HCT116 (cell line): ENCODE results near the gene BLACAT1. TPM values are rescaled to one million over a fixed set of nuclear protein-coding genes. Genes with fewer than 3 reads are reported as not detected.

Source experiments
- ATAC-seq: fragments of 200-7000 bp; cut with Tn5 transposase; 2 replicates; pipeline ENCODE4 v1.9.1; 2020; ENCODE audit warnings: mild to moderate bottlenecking, moderate library complexity
- BruUV-seq: library from RNA; stranded (reverse); fragments of 400-500 nt; replicated peaks from 2 replicates; lab custom pipeline; 2021; lab: Mats Ljungman, UMichigan
- CTCF ChIA-PET: fragments of 300-600 bp; sonication (Branson Sonifier 250); formaldehyde crosslinking; loops from one replicate; lab custom pipeline; 2021; ENCODE audit warnings: antibody characterized with exemption; lab: Charles Lee
- POLR2A ChIA-PET: fragments of 300-600, 350-600 bp; sonication (Branson Sonifier 250); formaldehyde crosslinking; loops from one replicate; lab custom pipeline; 2021; ENCODE audit warnings: antibody characterized with exemption; lab: Charles Lee
- RAD21 ChIA-PET, 2 experiments: fragments of 300-600 bp; sonication (Branson Sonifier 250); formaldehyde crosslinking; loops; one replicate each; lab custom pipeline; 2023; ENCODE audit warnings: low total read pairs in 2 of 2; ENCODE audit not compliant: uncharacterized antibody in 2 of 2, unreplicated experiment in 2 of 2, low non-redundant PET in 1 of 2; lab: Charles Lee
- DNase-seq: peaks from one replicate; pipeline ENCODE4 v3.0.0-alpha.2; 2010; ENCODE audit warnings: low read depth, low spot score
- H2AFZ ChIP-seq: fragments of 200-600 bp; shearing (Covaris generic), sonication (generic); 2 replicates; pipeline ENCODE4 v1.6.1; 2017; ENCODE audit warnings: low read depth, mixed run types, mixed read lengths, antibody characterized with exemption, low read length; ENCODE audit not compliant: poor library complexity, severe bottlenecking
- H3K27ac ChIP-seq: 2 replicates; pipeline ENCODE4 v1.5.1; 2012; ENCODE audit warnings: low read depth, low read length
- H3K27me3 ChIP-seq: fragments of 200-600 bp; sonication (generic); 2 replicates; pipeline ENCODE4 v1.6.1; 2016; ENCODE audit warnings: mixed run types, low read length, mixed read lengths; ENCODE audit not compliant: insufficient read depth
- H3K36me3 ChIP-seq, 2 experiments: fragments of 200-500 bp in 1 of 2; fragments of 200-600 bp in 1 of 2; sonication (Bioruptor generic) in 1 of 2; sonication (generic) in 1 of 2; 2 replicates each; pipeline versions ENCODE4 v1.5.1 to v1.6.1; 2014 to 2016; ENCODE audit warnings: low read length in 2 of 2, inconsistent platforms in 1 of 2, mixed read lengths in 1 of 2, mixed run types in 1 of 2; ENCODE audit not compliant: insufficient read depth in 2 of 2, control insufficient read depth in 1 of 2
- H3K4me1 ChIP-seq, 2 experiments: fragments of 200-600 bp in 1 of 2; sonication (generic) in 1 of 2; 2 replicates each; pipeline versions ENCODE4 v1.5.1 to v1.6.1; 2012 to 2017; ENCODE audit warnings: low read length in 2 of 2, inconsistent platforms in 1 of 2, mild to moderate bottlenecking in 1 of 2, mixed read lengths in 1 of 2, mixed run types in 1 of 2, moderate library complexity in 1 of 2; ENCODE audit not compliant: insufficient read depth in 2 of 2, control insufficient read depth in 1 of 2
- H3K4me2 ChIP-seq: fragments of 200-600 bp; sonication (generic); 2 replicates; pipeline ENCODE4 v1.6.1; 2017; ENCODE audit warnings: mixed run types, low read length, mixed read lengths
- H3K4me3 ChIP-seq, 2 experiments: fragments of 200-600 bp in 1 of 2; sonication (generic) in 1 of 2; replicated peaks in 1 of 2; 2 replicates each; pipeline ENCODE4 v1.5.1; 2011 to 2016; ENCODE audit warnings: low read length in 2 of 2, control low read depth in 1 of 2, low read depth in 1 of 2, mild to moderate bottlenecking in 1 of 2, mixed read lengths in 1 of 2, mixed run types in 1 of 2
- H3K79me2 ChIP-seq: fragments of 200-600 bp; sonication (generic); 2 replicates; pipeline ENCODE4 v1.6.1; 2017; ENCODE audit warnings: mild to moderate bottlenecking, mixed run types, low read length, moderate library complexity, mixed read lengths; ENCODE audit not compliant: insufficient read depth
- H3K9ac ChIP-seq: fragments of 200-600 bp; sonication (generic); 2 replicates; pipeline ENCODE4 v1.6.1; 2016; ENCODE audit warnings: low read length, mixed read lengths
- H3K9me2 ChIP-seq: fragments of 200-600 bp; sonication (generic), shearing (Covaris generic); 2 replicates; pipeline ENCODE4 v1.6.1; 2017; ENCODE audit warnings: mixed run types, mild to moderate bottlenecking, moderate library complexity; ENCODE audit not compliant: insufficient read depth
- H3K9me3 ChIP-seq, 2 experiments: fragments of 200-500 bp in 1 of 2; fragments of 200-600 bp in 1 of 2; sonication (Bioruptor generic) in 1 of 2; sonication (generic) in 1 of 2; 2 replicates each; pipeline ENCODE4 v1.6.1; 2014 to 2017; ENCODE audit warnings: low read length in 2 of 2, mixed read lengths in 2 of 2, inconsistent platforms in 1 of 2, low read depth in 1 of 2, mild to moderate bottlenecking in 1 of 2, mixed run types in 1 of 2, moderate library complexity in 1 of 2; ENCODE audit not compliant: control insufficient read depth in 1 of 2, insufficient read depth in 1 of 2
- H4K20me1 ChIP-seq: fragments of 200-600 bp; sonication (generic), shearing (Covaris generic); 2 replicates; pipeline ENCODE4 v1.6.1; 2017; ENCODE audit warnings: mixed run types, mild to moderate bottlenecking, moderate library complexity; ENCODE audit not compliant: insufficient read depth
- ATF3 ChIP-seq: IDR thresholded peaks from 2 replicates; pipeline ENCODE4 v1.6.1; 2012
- CBX3 ChIP-seq: IDR thresholded peaks from 2 replicates; pipeline ENCODE4 v1.6.1; 2012; ENCODE audit warnings: low read depth
- CEBPB ChIP-seq: IDR thresholded peaks from 2 replicates; pipeline ENCODE4 v1.6.1; 2012; ENCODE audit warnings: low read depth
- EGR1 ChIP-seq: IDR thresholded peaks from 2 replicates; pipeline ENCODE4 v1.6.1; 2012; ENCODE audit warnings: low read depth
- ELF1 ChIP-seq: IDR thresholded peaks from 2 replicates; pipeline ENCODE4 v1.6.1; 2012; ENCODE audit warnings: low read depth, borderline replicate concordance
- EZH2 ChIP-seq: fragments of 200-600 bp; sonication (generic); IDR thresholded peaks from 2 replicates; pipeline ENCODE4 v1.6.1; 2017; ENCODE audit warnings: antibody characterized with exemption, mixed run types
- EZH2phosphoT487 ChIP-seq: fragments of 200-600 bp; IDR thresholded peaks from 2 replicates; pipeline ENCODE4 v1.6.1; 2018; ENCODE audit warnings: antibody characterized with exemption, borderline replicate concordance
- FOSL1 ChIP-seq: IDR thresholded peaks from 2 replicates; pipeline ENCODE4 v1.6.1; 2012; ENCODE audit warnings: low read depth
- MAX ChIP-seq: IDR thresholded peaks from 2 replicates; pipeline ENCODE4 v1.6.1; 2012
- RAD21 ChIP-seq: IDR thresholded peaks from 2 replicates; pipeline ENCODE4 v1.6.1; 2012; ENCODE audit warnings: low read depth, mild to moderate bottlenecking
- REST ChIP-seq: IDR thresholded peaks from 2 replicates; pipeline ENCODE4 v1.6.1; 2012; ENCODE audit warnings: low read depth
- SIN3A ChIP-seq: IDR thresholded peaks from 2 replicates; pipeline ENCODE4 v1.6.1; 2012; ENCODE audit warnings: low read depth
- SRF ChIP-seq: IDR thresholded peaks from 2 replicates; pipeline ENCODE4 v1.6.1; 2012; ENCODE audit warnings: low read depth
- TCF7L2 ChIP-seq: IDR thresholded peaks from 2 replicates; pipeline ENCODE4 v1.7.0; 2011; ENCODE audit warnings: borderline replicate concordance, inconsistent platforms; ENCODE audit not compliant: insufficient read depth, insufficient read length; ENCODE audit errors: extremely low read depth
- YY1 ChIP-seq: IDR thresholded peaks from 2 replicates; pipeline ENCODE4 v1.6.1; 2011; ENCODE audit warnings: low read length, low read depth, moderate library complexity, mild to moderate bottlenecking; ENCODE audit not compliant: insufficient replicate concordance; ENCODE audit errors: extremely low read depth
- ZNF274 ChIP-seq: fragments of 200-500 bp; sonication (Bioruptor generic); IDR thresholded peaks from 2 replicates; pipeline ENCODE4 v1.6.1; 2014; ENCODE audit warnings: mild to moderate bottlenecking, low read depth, low read length, inconsistent platforms
- intact Hi-C: fragments of 100-400 bp; cut with micrococcal nuclease; formaldehyde crosslinking; loops from 2 replicates; pipeline ENCODE4 v1.10.0; 2022
- total RNA-seq: library from RNA; stranded (reverse); gene quantifications from one replicate; pipeline ENCODE4 v1.2.1, GENCODE V29; 2021; ENCODE audit not compliant: unreplicated experiment
- TF ChIP-seq, protein P1 (sequence below): IDR thresholded peaks from 2 replicates; pipeline ENCODE4 v1.6.1; 2011; ENCODE audit warnings: mild to moderate bottlenecking, low read length, moderate library complexity; ENCODE audit not compliant: insufficient replicate concordance; ENCODE audit errors: extremely low read depth
- TF ChIP-seq, protein P2 (sequence below), 3 experiments: fragments of 200-600 bp in 1 of 3; sonication (generic) in 1 of 3; IDR thresholded peaks in 2 of 3; conservative IDR thresholded peaks in 1 of 3; 2 replicates each; pipeline ENCODE4 v1.5.1; 2012 to 2017; ENCODE audit warnings: low read depth in 2 of 3, low read length in 2 of 3, antibody characterized with exemption in 1 of 3, borderline replicate concordance in 1 of 3, control low read depth in 1 of 3, mild to moderate bottlenecking in 1 of 3, mixed read lengths in 1 of 3, mixed run types in 1 of 3, moderate library complexity in 1 of 3; ENCODE audit not compliant: insufficient read depth in 1 of 3

BLACAT1 gene
- total RNA-seq, 1 experiment from 2014 or later = 3.9 TPM

- BruUV-seq = no TSS peak
- intact Hi-C loops = no loop called here
- Histone ChIP-seq H3K9me3 (no peaks in the 10 kb centered on the region), H2AFZ (peak overlapping the region; percentile 76), H3K4me3 (peak overlapping the region; percentile 45 to 60), H3K9ac (peak overlapping the region; percentile 48; the same call in 1 of the 2 replicates), H3K4me2 (peak overlapping the region; percentile 86), H3K27ac (no peak overlapping the region; the same call in 1 of the 2 replicates), H3K79me2 (no peaks in the 10 kb centered on the region), H3K9me2 (no peaks in the 10 kb centered on the region), H3K36me3 (no peaks in the 10 kb centered on the region), H3K4me1 (peaks cover 14 to 47% of the 10 kb centered on the region in 2 experiments), H4K20me1 (no peaks in the 10 kb centered on the region), H3K27me3 (peaks cover 11% of the 10 kb centered on the region; the same call in 1 of the 2 replicates)
- no peak for DNase-seq
- peak; percentile 34 for ATAC-seq
- ChIA-PET CTCF (interaction anchor here (1.0 to 2.9 kb wide), 3 partner anchors 15 to 29 kb away, joined by 3 to 11 read pairs (median 4); no protein-coding TSS in a partner anchor), POLR2A (interaction anchor here (1.0 kb wide), 1 partner anchor 18 kb away, joined by 4 read pairs; no protein-coding TSS in a partner anchor), RAD21 (interaction anchor here in 1 of 2 experiments (0.7 kb wide), 2 partner anchors 15 to 29 kb away, joined by 3 to 5 read pairs; no protein-coding TSS in a partner anchor)
- TF ChIP-seq, protein P1, sequence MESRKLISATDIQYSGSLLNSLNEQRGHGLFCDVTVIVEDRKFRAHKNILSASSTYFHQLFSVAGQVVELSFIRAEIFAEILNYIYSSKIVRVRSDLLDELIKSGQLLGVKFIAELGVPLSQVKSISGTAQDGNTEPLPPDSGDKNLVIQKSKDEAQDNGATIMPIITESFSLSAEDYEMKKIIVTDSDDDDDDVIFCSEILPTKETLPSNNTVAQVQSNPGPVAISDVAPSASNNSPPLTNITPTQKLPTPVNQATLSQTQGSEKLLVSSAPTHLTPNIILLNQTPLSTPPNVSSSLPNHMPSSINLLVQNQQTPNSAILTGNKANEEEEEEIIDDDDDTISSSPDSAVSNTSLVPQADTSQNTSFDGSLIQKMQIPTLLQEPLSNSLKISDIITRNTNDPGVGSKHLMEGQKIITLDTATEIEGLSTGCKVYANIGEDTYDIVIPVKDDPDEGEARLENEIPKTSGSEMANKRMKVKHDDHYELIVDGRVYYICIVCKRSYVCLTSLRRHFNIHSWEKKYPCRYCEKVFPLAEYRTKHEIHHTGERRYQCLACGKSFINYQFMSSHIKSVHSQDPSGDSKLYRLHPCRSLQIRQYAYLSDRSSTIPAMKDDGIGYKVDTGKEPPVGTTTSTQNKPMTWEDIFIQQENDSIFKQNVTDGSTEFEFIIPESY = no peak
- TF ChIP-seq TCF7L2 = no peak
- no peak for TF ChIP-seq EZH2phosphoT487
- no peak for TF ChIP-seq EZH2
- no peak for TF ChIP-seq SIN3A
- TF ChIP-seq RAD21 = no peak
- no peak for TF ChIP-seq MAX
- TF ChIP-seq EGR1 = no peak
- TF ChIP-seq YY1 = no peak
- TF ChIP-seq ELF1 = no peak
- no peak for TF ChIP-seq REST
- TF ChIP-seq, protein P2, sequence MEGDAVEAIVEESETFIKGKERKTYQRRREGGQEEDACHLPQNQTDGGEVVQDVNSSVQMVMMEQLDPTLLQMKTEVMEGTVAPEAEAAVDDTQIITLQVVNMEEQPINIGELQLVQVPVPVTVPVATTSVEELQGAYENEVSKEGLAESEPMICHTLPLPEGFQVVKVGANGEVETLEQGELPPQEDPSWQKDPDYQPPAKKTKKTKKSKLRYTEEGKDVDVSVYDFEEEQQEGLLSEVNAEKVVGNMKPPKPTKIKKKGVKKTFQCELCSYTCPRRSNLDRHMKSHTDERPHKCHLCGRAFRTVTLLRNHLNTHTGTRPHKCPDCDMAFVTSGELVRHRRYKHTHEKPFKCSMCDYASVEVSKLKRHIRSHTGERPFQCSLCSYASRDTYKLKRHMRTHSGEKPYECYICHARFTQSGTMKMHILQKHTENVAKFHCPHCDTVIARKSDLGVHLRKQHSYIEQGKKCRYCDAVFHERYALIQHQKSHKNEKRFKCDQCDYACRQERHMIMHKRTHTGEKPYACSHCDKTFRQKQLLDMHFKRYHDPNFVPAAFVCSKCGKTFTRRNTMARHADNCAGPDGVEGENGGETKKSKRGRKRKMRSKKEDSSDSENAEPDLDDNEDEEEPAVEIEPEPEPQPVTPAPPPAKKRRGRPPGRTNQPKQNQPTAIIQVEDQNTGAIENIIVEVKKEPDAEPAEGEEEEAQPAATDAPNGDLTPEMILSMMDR (IDR thresholded peaks at IDR 0.05 in 2 of 3, conservative IDR thresholded peaks at IDR 0.05 in 1 of 3; ENCODE audit: borderline replicate concordance in 1 of 3, insufficient read depth in 1 of 3, low read depth in 2 of 3, low read length in 2 of 3) = no peak
- no peak for TF ChIP-seq ATF3
- no peak for TF ChIP-seq CEBPB
- no peak for TF ChIP-seq CBX3
- TF ChIP-seq ZNF274 = no peak
- no peak for TF ChIP-seq FOSL1
- TF ChIP-seq SRF = no peak
These were observed 580 bp upstream of the BLACAT1 start for GRCh38 chr1:205456383-205456867.
